Hepatocyte (in vitro differentiated cells): ENCODE measurements around the gene PRSS27. TPM values are rescaled to one million over a fixed set of nuclear protein-coding genes. Genes with fewer than 3 reads are reported as not detected.

Source experiments
- DNase-seq: peaks from one replicate; pipeline ENCODE4 v3.0.0-alpha.2; 2016; ENCODE audit warnings: low spot score
- H2AFZ ChIP-seq: fragments of 200-600 bp; sonication (generic); 2 replicates; pipeline ENCODE4 v1.6.0; 2016; ENCODE audit warnings: antibody characterized with exemption, mild to moderate bottlenecking
- H3K27ac ChIP-seq: fragments of 200-600 bp; sonication (generic); 2 replicates; pipeline ENCODE4 v1.5.1; 2016; ENCODE audit warnings: mild to moderate bottlenecking
- H3K27me3 ChIP-seq: fragments of 200-600 bp; sonication (generic); 2 replicates; pipeline ENCODE4 v1.6.1; 2016
- H3K36me3 ChIP-seq: fragments of 200-600 bp; sonication (generic); replicated peaks from 2 replicates; pipeline ENCODE4 v1.5.1; 2016; ENCODE audit warnings: low read depth; ENCODE audit not compliant: insufficient read depth
- H3K4me1 ChIP-seq: fragments of 200-600 bp; sonication (generic); 2 replicates; pipeline ENCODE4 v1.5.1; 2016; ENCODE audit warnings: mild to moderate bottlenecking, moderate library complexity; ENCODE audit not compliant: insufficient read depth
- H3K4me2 ChIP-seq: fragments of 200-600 bp; sonication (generic); 2 replicates; pipeline ENCODE4 v1.6.0; 2016
- H3K4me3 ChIP-seq: fragments of 200-600 bp; sonication (generic); 2 replicates; pipeline ENCODE4 v1.5.1; 2016; ENCODE audit warnings: mild to moderate bottlenecking
- H3K79me2 ChIP-seq: fragments of 200-600 bp; sonication (generic); 2 replicates; pipeline ENCODE4 v1.6.0; 2017; ENCODE audit warnings: mild to moderate bottlenecking
- H3K9me2 ChIP-seq: fragments of 200-600 bp; sonication (generic); replicated peaks from 2 replicates; pipeline ENCODE4 v1.6.0; 2017; ENCODE audit warnings: mild to moderate bottlenecking; ENCODE audit not compliant: insufficient read depth
- H3K9me3 ChIP-seq: fragments of 200-600 bp; sonication (generic); 2 replicates; pipeline ENCODE4 v1.5.1; 2016; ENCODE audit warnings: low read depth, mild to moderate bottlenecking
- H4K20me1 ChIP-seq: fragments of 200-600 bp; sonication (generic); 2 replicates; pipeline ENCODE4 v1.6.0; 2016; ENCODE audit warnings: mild to moderate bottlenecking; ENCODE audit not compliant: insufficient read depth, poor library complexity, severe bottlenecking
- EZH2 ChIP-seq: fragments of 200-600 bp; sonication (generic); IDR thresholded peaks from 2 replicates; pipeline ENCODE4 v1.6.1; 2016; ENCODE audit warnings: antibody characterized with exemption, mild to moderate bottlenecking, borderline replicate concordance
- EZH2phosphoT487 ChIP-seq: fragments of 200-600 bp; sonication (generic); IDR thresholded peaks from one replicate; pipeline ENCODE4 v1.6.1; 2018; ENCODE audit warnings: antibody characterized with exemption, mild to moderate bottlenecking, low read depth, moderate library complexity; ENCODE audit not compliant: unreplicated experiment, severe bottlenecking
- WGBS: methylation state at CpG from one replicate; pipeline ENCODE4 v1.1.6; 2016; ENCODE audit warnings: low lambda C conversion rate; ENCODE audit errors: missing lambda C conversion rate; 5-methylcytosine and 5-hydroxymethylcytosine counted together
- polyA plus RNA-seq: library from polyadenylated mRNA; unstranded; fragments of >200 nt; fragmentation: Nextera tagmentation; extraction: Ambion mirVana; gene quantifications from 2 replicates; pipeline ENCODE4 v1.2.1, GENCODE V29; 2016
- total RNA-seq: library from RNA; depleted of rRNA; stranded (reverse); fragments of >200 nt; gene quantifications from 2 replicates; pipeline ENCODE4 v1.2.3, GENCODE V29; 2014
- TF ChIP-seq, protein P1 (sequence below): fragments of 200-600 bp; sonication (generic); IDR thresholded peaks from 2 replicates; pipeline ENCODE4 v1.5.1; 2016; ENCODE audit warnings: antibody characterized with exemption, mild to moderate bottlenecking; ENCODE audit not compliant: poor library complexity

Gene PRSS27
- total and polyA plus RNA-seq, 2 experiments from 2014 or later: 1.4 TPM

DNA sequence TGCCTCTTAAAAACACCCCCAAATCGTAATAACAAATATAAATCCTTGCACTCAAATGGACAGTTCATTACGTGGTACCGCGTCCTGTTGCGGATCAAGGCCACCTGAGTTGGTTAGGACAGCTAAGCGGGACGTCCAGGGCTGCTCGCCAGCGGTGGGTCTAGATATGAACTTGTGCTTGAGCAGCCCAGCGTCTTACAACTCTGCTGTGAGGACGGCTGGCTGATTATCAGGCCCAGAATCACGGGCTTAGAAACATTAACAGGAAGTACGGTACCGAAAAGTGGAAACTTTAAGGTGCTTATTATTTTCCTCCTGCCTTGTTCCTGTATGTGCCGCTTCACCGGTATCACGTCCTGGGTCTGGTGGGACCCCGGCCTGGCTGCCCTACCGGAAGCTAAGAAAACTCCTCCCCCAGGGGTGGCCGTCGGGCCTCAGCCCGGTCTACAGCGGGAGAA, 31.6 kb upstream of the PRSS27 start:
- Histone ChIP-seq H3K79me2 (peaks cover 53% of the 10 kb centered on the region), H3K9me3 (no peaks in the 10 kb centered on the region), H3K4me2 (peak overlapping the region; percentile 95), H3K27ac (peak overlapping the region; percentile 98), H3K9me2 (no peaks in the 10 kb centered on the region), H3K27me3 (no peaks in the 10 kb centered on the region), H4K20me1 (peaks cover 37% of the 10 kb centered on the region), H3K36me3 (no peaks in the 10 kb centered on the region), H3K4me3 (peak overlapping the region; percentile 7), H3K4me1 (peaks cover 29% of the 10 kb centered on the region), H2AFZ (peak overlapping the region; percentile 67)
- DNase-seq: no peak
- 36% methylated on average over 23 of the region's 23 CpGs for WGBS
- no peak for TF ChIP-seq EZH2
- TF ChIP-seq, protein P1, sequence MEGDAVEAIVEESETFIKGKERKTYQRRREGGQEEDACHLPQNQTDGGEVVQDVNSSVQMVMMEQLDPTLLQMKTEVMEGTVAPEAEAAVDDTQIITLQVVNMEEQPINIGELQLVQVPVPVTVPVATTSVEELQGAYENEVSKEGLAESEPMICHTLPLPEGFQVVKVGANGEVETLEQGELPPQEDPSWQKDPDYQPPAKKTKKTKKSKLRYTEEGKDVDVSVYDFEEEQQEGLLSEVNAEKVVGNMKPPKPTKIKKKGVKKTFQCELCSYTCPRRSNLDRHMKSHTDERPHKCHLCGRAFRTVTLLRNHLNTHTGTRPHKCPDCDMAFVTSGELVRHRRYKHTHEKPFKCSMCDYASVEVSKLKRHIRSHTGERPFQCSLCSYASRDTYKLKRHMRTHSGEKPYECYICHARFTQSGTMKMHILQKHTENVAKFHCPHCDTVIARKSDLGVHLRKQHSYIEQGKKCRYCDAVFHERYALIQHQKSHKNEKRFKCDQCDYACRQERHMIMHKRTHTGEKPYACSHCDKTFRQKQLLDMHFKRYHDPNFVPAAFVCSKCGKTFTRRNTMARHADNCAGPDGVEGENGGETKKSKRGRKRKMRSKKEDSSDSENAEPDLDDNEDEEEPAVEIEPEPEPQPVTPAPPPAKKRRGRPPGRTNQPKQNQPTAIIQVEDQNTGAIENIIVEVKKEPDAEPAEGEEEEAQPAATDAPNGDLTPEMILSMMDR: no peak

DNA sequence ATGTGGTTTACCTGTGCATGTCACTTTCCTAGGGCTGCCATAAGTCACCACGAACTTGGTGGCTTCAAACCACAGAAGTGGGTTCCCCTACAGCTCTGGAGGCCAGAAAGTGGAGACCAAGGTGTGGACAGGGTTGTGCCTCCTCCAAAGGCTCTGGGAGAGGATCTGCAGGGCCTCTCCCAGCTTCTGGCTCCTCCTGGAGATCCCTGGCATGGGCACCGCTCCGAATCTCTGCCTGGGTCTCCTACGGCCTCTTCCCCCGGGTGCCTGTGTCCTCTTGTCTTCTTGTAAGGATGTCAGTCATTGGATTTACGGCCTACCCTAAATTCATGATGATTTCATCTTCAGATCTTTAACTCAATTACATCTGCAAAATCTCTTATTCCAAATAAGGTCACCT, 29.9 kb upstream of the PRSS27 start:
- WGBS: 100% methylated on average over 6 of the region's 6 CpGs

DNA sequence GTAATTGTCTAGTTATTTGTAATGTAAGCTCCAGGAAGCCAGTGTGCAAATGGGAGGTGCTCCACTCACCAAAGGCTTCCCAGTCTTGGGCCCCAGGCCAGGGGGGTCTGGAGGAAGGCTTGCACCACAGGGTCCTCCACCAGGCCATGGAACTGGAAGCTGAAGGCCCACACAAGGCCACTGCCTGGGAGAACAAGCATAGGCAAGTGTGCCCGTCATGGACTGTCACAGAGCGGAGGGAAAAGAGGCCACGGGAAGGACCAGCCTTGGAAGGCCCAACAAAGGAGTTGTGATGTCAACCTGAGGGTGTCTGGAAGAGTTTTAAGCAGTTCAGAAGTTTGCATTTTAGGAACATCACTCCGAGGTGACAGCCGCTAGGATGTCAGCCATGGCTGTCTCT, 29.5 kb upstream of the PRSS27 start:
- DNase-seq: no peak
- Histone ChIP-seq H3K27ac (no peak overlapping the region), H3K27me3 (no peaks in the 10 kb centered on the region), H3K9me3 (no peaks in the 10 kb centered on the region), H3K4me2 (no peak overlapping the region), H3K9me2 (no peaks in the 10 kb centered on the region), H3K4me3 (no peak overlapping the region), H4K20me1 (peaks cover 16% of the 10 kb centered on the region), H2AFZ (no peak overlapping the region), H3K36me3 (no peaks in the 10 kb centered on the region), H3K79me2 (peaks cover 31% of the 10 kb centered on the region), H3K4me1 (peaks cover 11% of the 10 kb centered on the region)
- TF ChIP-seq, protein P1: no peak
- TF ChIP-seq EZH2phosphoT487 (no peak), EZH2 (no peak)
- 99% methylated on average over 5 of the region's 5 CpGs for WGBS

More for the DNA sequence above, 29.9 kb upstream of the PRSS27 start:
- H3K9me2 ChIP-seq: no peaks in the 10 kb centered on the region
- H2AFZ ChIP-seq: no peak overlapping the region
- no peaks in the 10 kb centered on the region for H3K27me3 ChIP-seq
- peaks cover 36% of the 10 kb centered on the region for H3K79me2 ChIP-seq
- TF ChIP-seq, protein P1: no peak
- TF ChIP-seq EZH2phosphoT487: no peak
- TF ChIP-seq EZH2: no peak
- peaks cover 21% of the 10 kb centered on the region for H4K20me1 ChIP-seq
- H3K4me3 ChIP-seq: no peak overlapping the region
- H3K36me3 ChIP-seq: no peaks in the 10 kb centered on the region
- H3K4me2 ChIP-seq: no peak overlapping the region
- H3K27ac ChIP-seq: no peak overlapping the region
- peaks cover 15% of the 10 kb centered on the region for H3K4me1 ChIP-seq
- no peak for DNase-seq
- H3K9me3 ChIP-seq: no peaks in the 10 kb centered on the region
